K562 (cell line): ENCODE measurements around the gene MBP. TPM values are rescaled to one million over a fixed set of nuclear protein-coding genes. Genes with fewer than 3 reads are reported as not detected.

Experiments used
- ATF6 ChIP-seq: sonication (generic); formaldehyde crosslinking; IDR thresholded peaks from 2 replicates; pipeline ENCODE4 v1.4.0; 2020; ENCODE audit warnings: mild to moderate bottlenecking, missing genetic modification reagents
- BHLHE40 ChIP-seq: IDR thresholded peaks from 2 replicates; pipeline ENCODE4 v1.6.1; 2011; ENCODE audit warnings: low read length, improper control_type of control experiment
- GABPB2 ChIP-seq: fragments of 250-450 bp; sonication (Bioruptor Pico); conservative IDR thresholded peaks from 2 replicates; pipeline ENCODE4 v1.5.1; 2021; ENCODE audit warnings: mild to moderate bottlenecking
- MAFK ChIP-seq: IDR thresholded peaks from 2 replicates; pipeline ENCODE4 v1.6.1; 2011; ENCODE audit warnings: low read length, improper control_type of control experiment
- NRF1 ChIP-seq, 2 experiments: fragments of 450-650 bp; IDR thresholded peaks in 1 of 2; conservative IDR thresholded peaks in 1 of 2; 2 replicates each; pipeline ENCODE4 v1.6.1; 2014; ENCODE audit warnings: mild to moderate bottlenecking in 2 of 2
- PBX2 ChIP-seq, 2 experiments: IDR thresholded peaks in 1 of 2; conservative IDR thresholded peaks in 1 of 2; 2 replicates each; pipeline ENCODE4 v1.6.1; 2016; ENCODE audit warnings: low read depth in 2 of 2, mild to moderate bottlenecking in 1 of 2, missing compliant biosample characterization in 1 of 2, missing genetic modification characterization in 1 of 2, moderate library complexity in 1 of 2
- RBFOX2 ChIP-seq: fragments of 200-400 bp; formaldehyde crosslinking; IDR thresholded peaks from 2 replicates; pipeline ENCODE4 v1.6.1; 2017; ENCODE audit warnings: low read depth, mild to moderate bottlenecking, low read length, moderate library complexity
- SREBF1 ChIP-seq: fragments of 150-350 bp; IDR thresholded peaks from 2 replicates; pipeline ENCODE4 v1.6.1; 2014; ENCODE audit warnings: antibody characterized with exemption, low read depth, low read length, borderline replicate concordance
- THRB ChIP-seq: fragments of 450-650 bp; formaldehyde crosslinking; conservative IDR thresholded peaks from 2 replicates; pipeline ENCODE4 v1.4.0; 2022; ENCODE audit warnings: mild to moderate bottlenecking, missing genetic modification characterization
- ZNF239 ChIP-seq: fragments of 250-450 bp; sonication (Bioruptor Pico); IDR thresholded peaks from 2 replicates; pipeline ENCODE4 v1.4.0; 2020; ENCODE audit warnings: mild to moderate bottlenecking
- ZNF57 ChIP-seq: fragments of 450-650 bp; formaldehyde crosslinking; IDR thresholded peaks from 2 replicates; pipeline ENCODE4 v1.4.0; 2020; ENCODE audit warnings: mild to moderate bottlenecking, moderate library complexity
- polyA plus RNA-seq, 8 experiments: library from polyadenylated mRNA; depleted of rRNA in 4 of 8; stranded (reverse) in 5 of 8; unstranded in 3 of 8; fragments of >200 nt; fragmentation: Nextera tagmentation in 2 of 8; fragmentation: Illumina TruSeq in 1 of 8; extraction: Ambion mirVana in 2 of 8; extraction: Trizol in 1 of 8; gene quantifications; 2 replicates each; pipeline versions ENCODE4 v1.2.1 to v1.2.3, GENCODE V29; 2011 to 2014; ENCODE audit warnings: inconsistent platforms in 1 of 8, missing spikeins in 1 of 8
- total RNA-seq, 7 experiments: library from RNA; depleted of rRNA in 6 of 7; stranded (reverse); fragments of >200 nt in 6 of 7; fragmentation: Illumina TruSeq in 2 of 7; extraction: Trizol in 2 of 7; gene quantifications; 2 replicates each; pipeline versions ENCODE4 v1.2.1 to v1.2.3, GENCODE V29; 2011 to 2021; ENCODE audit warnings: low replicate concordance in 1 of 7

The MBP gene
- total and polyA plus RNA-seq, 9 of the 15 experiments (the other 6 are each of a cell fraction or from before 2014, with no cell fraction given): 0.09 TPM; not detected in 8

DNA sequence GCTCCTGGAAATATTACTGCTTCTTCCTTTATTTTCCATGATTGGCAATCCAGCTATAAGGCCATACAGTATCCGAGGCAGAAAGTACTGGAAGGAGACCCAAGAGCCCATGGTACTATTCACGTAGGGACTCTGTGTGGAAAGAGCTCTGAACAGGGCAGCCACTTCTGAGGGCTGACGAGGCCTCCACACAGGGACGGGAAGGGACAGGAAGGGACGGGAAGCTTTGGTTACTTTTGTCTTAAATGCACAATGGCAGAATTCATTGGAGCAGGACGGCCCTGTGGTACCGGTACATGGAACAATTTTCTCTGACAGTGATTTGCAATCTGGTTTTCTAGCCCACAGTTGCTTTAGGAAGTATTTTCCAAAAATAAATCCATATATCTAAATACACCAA lies 102.4 kb downstream of the MBP start (continued):
- TF ChIP-seq BHLHE40: no peak
- TF ChIP-seq ZNF57 (CRISPR knock-in tag): no peak
- no peak for TF ChIP-seq ZNF239 (CRISPR knock-in tag)
- TF ChIP-seq THRB (CRISPR knock-in tag): no peak
- TF ChIP-seq NRF1 (conservative IDR thresholded peaks at IDR 0.05 in 1 of 2, IDR thresholded peaks at IDR 0.05 in 1 of 2): no peak
- no peak for TF ChIP-seq SREBF1
- no peak for TF ChIP-seq PBX2 (CRISPR knock-in tag; IDR thresholded peaks at IDR 0.05; ENCODE audit: low read depth)
- TF ChIP-seq PBX2 (tag; conservative IDR thresholded peaks at IDR 0.05; ENCODE audit: low read depth): no peak
- TF ChIP-seq ATF6 (CRISPR knock-in tag): no peak
- TF ChIP-seq GABPB2 (CRISPR knock-in tag): no peak
- no peak for TF ChIP-seq RBFOX2
- no peak for TF ChIP-seq MAFK
